NCI-H187 (cell line): Measurements from ENCODE around the gene CFD.
"Not testable (repeated sequence)": the region's sequence is repeated elsewhere in the genome, so short reads cannot be mapped to it uniquely, and the experiment has no call there.

Source experiments
- DNase-seq, 2 experiments: peaks; one replicate each; lab custom pipeline; 2025; lab: John Stamatoyannopoulos, UW

Gene CFD

GRCh38 chr19:871446-872265 lies 12.2 kb downstream of the CFD start:
- no peak for DNase-seq

GRCh38 chr19:872266-872951 lies 12.9 kb downstream of the CFD start:
- no peak for DNase-seq

- no peak for DNase-seq
Observed at GRCh38 chr19:873084-873483, 13.6 kb downstream of the CFD start.

GRCh38 chr19:873561-874041 lies 14.1 kb downstream of the CFD start:
- no peak for DNase-seq

- DNase-seq = no peak
Observed at GRCh38 chr19:875265-875879, 15.9 kb downstream of the CFD start.

- DNase-seq = no peak
Observed at GRCh38 chr19:876089-876488, 16.6 kb downstream of the CFD start.

- DNase-seq = no peak
Observed at GRCh38 chr19:876780-877314, 17.4 kb downstream of the CFD start.

- not testable (repeated sequence) for DNase-seq
Observed at GRCh38 chr19:877992-878660, 18.7 kb downstream of the CFD start.

GRCh38 chr19:878751-879561 lies 19.5 kb downstream of the CFD start:
- DNase-seq = not testable (repeated sequence)

- DNase-seq = no peak
Observed at GRCh38 chr19:879711-880438, 20.4 kb downstream of the CFD start.

- DNase-seq = no peak
Observed at GRCh38 chr19:881385-882071, 22.1 kb downstream of the CFD start.

- no peak for DNase-seq
Observed at GRCh38 chr19:882871-883497, 23.5 kb downstream of the CFD start.

GRCh38 chr19:883661-884211 lies 24.3 kb downstream of the CFD start:
- no peak for DNase-seq

GRCh38 chr19:884420-885211 lies 25.2 kb downstream of the CFD start:
- DNase-seq = no peak

GRCh38 chr19:885536-886224 lies 26.2 kb downstream of the CFD start:
- no peak for DNase-seq

- DNase-seq = no peak
Observed at GRCh38 chr19:887072-887471, 27.6 kb downstream of the CFD start.

- DNase-seq = no peak
Observed at GRCh38 chr19:887599-887998, 28.1 kb downstream of the CFD start.
